Stimulated activated CD4-positive, alpha-beta T cell treated with anti-CD3 and anti-CD28 coated beads, Interleukin-4, amount 100 ng/mL, for 4 hours (primary cell): ENCODE measurements around the gene SERPINA9.
"Not testable (repeated sequence)": the region's sequence is repeated elsewhere in the genome, so short reads cannot be mapped to it uniquely, and the experiment has no call there.

Experiments
- DNase-seq, 2 experiments: peaks; one replicate each; pipeline ENCODE4 v3.0.0-alpha.2; 2020

Gene SERPINA9

GRCh38 chr14:94485944-94486841 lies 10.2 kb upstream of the SERPINA9 start:
- peak; percentile 6 to 49 for DNase-seq

- DNase-seq = no peak
These were observed 8.5 kb upstream of the SERPINA9 start for GRCh38 chr14:94484481-94484880.

DNA sequence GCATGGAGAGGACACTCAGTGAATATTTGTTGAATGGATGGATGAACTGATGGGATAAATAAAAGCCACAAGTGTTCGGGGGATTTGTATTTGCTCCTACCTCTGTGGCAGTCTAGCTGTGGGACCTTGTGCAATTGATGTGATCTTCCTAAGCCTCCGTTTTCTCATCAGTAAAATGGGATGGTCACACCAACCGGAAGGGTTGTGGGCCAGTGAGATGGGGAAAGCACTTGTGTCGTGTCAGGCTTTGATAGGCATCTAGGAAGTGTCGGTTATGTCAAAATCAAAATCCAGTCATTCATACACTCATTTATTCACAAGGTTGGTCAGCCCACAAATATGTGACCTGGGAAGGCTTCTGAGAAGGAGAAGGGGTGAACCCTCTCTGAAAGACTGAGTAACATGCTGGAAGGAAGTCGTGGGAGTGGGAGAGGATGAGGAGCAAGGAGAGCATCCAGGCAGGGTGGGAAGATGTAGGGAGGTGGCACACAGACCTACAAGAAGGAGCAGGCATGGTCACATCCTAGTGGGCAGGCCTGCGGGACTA lies 7.8 kb upstream of the SERPINA9 start:
- DNase-seq = no peak

GRCh38 chr14:94483071-94483451 lies 7.1 kb upstream of the SERPINA9 start:
- DNase-seq = no peak

- not testable (repeated sequence) for DNase-seq
These were observed 6.4 kb upstream of the SERPINA9 start for GRCh38 chr14:94482132-94483070.

- no peak for DNase-seq
These were observed 5.6 kb upstream of the SERPINA9 start for GRCh38 chr14:94481468-94482131.

DNA sequence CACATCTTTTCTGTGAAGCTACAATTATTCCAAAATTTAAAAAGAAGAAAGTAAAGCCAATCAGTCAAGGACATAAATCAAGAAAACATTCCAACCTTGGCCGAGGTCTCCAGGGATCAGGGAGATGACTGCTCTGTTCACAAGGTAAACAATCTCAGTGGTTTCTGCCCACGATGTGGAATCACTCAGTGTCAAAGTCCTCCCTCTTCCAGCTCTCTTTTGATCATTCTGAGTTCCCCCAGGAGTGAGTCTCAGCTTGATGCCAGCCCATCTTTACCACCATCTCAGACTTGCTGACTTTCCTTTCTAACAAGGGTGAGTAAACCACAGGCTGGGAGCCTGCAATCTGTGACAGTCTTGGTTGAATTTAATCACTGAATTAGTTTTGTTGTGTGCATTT lies 4.8 kb upstream of the SERPINA9 start:
- DNase-seq = no peak

- no peak for DNase-seq
These were observed 2.4 kb upstream of the SERPINA9 start for GRCh38 chr14:94478420-94478819.

GRCh38 chr14:94474581-94475031 lies 1.4 kb downstream of the SERPINA9 start:
- no peak for DNase-seq

GRCh38 chr14:94473666-94474410 lies 2.2 kb downstream of the SERPINA9 start:
- DNase-seq = no peak

GRCh38 chr14:94472842-94473241 lies 3.2 kb downstream of the SERPINA9 start:
- no peak for DNase-seq

- no peak for DNase-seq
These were observed 5.0 kb downstream of the SERPINA9 start for GRCh38 chr14:94471045-94471444.

DNA sequence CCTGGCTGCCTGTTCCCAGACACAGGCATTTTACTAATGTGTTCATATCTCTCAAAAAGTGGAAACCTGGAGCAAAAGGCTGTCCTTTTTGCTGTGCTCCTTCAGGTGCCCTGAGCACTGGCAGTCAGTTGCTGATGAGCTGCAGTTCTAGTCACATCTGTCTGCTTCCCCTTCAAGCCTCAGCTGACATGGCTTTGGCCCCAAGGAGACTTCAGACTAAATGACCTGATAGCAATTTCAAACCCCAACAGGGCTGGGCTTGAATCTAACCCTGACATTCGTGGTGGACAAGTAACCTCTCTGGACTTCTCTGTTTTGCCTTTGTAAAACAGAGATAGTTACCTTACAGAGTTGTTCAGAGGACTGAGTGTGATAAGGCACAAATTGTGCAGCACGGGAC lies 5.7 kb downstream of the SERPINA9 start:
- DNase-seq = no peak

DNA sequence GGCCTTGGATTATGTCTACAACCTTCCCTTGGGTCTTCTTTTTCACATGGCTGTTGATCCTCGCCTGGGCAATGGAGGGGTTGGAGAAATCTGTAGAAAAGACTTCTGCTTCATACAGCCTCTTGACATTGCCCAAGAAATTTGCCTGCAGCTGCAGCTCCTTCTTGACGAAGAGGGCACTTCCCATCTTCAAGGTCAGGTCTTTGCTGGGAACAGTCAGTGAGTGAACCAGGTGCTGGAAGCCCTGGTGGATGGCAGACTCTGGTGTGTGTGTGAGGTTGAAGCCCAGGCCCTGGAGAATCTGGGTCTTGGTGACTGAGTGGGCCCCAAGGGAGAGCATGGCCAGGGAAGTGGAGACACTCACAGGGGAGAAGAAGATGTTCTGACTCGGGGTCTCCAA lies 6.7 kb downstream of the SERPINA9 start:
- DNase-seq = no peak

DNA sequence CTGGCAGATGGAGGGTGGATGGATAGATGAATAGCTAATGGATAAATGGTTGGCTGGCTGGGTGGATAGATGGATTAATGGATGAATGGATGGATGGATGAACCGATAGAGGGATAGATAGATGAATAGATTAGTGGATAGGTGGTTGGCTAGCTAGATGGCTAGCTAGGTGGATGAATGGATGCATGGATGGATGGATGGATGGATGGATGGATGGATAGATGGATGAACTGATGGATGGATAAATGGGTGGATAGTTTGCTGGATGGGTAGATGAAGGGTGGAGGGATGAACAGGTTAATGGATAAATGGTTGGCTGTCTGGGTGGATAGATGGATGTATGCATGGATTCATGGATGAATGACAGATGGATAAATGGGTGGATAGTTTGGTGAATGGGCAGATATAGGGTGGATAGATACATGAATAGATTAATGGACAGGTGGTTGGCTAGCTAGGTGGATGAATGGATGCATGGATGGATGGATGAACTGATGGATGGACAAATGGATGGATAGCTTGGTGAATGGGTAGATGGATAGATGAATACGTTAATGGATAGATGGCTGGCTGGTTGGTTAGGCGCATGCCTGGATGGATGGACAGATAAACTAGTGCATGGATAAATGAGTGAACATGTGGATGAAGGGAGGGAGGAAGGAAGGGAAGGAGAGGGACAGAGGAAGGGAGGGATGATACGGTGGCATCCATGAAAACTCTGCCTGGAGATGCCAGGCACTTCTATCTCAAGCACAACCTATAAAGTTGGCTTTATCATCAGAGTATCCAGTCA lies 8.1 kb downstream of the SERPINA9 start:
- no peak for DNase-seq

GRCh38 chr14:94466706-94467370 lies 9.2 kb downstream of the SERPINA9 start:
- DNase-seq = no peak

GRCh38 chr14:94465042-94465441 lies 11.0 kb downstream of the SERPINA9 start:
- DNase-seq = no peak

GRCh38 chr14:94464290-94464689 lies 11.7 kb downstream of the SERPINA9 start:
- DNase-seq = no peak

GRCh38 chr14:94462763-94463572 lies 13.0 kb downstream of the SERPINA9 start:
- no peak for DNase-seq

- DNase-seq = no peak
These were observed 13.8 kb downstream of the SERPINA9 start for GRCh38 chr14:94462219-94462551.
